Measurements from ENCODE around the gene MRGPRG. TPM values are rescaled to one million over a fixed set of nuclear protein-coding genes. Genes with fewer than 3 reads are reported as not detected.

MRGPRG gene
- total and polyA plus RNA-seq, 2 donors (not counting 1 experiment from before 2014, with no cell fraction given) = not detected

GRCh38 chr11:3228445-3228829 is 9.8 kb upstream of the MRGPRG start:
- no peak for DNase-seq (ENCODE audit: low read depth in 2 of 2)
- no peak overlapping the region for H3K4me2 ChIP-seq (ENCODE audit: extremely low read depth, insufficient read depth, low read length)
- H3K4me3 ChIP-seq (replicated peaks in 1 of 4; ENCODE audit: control extremely low read depth in 1 of 4, insufficient read depth in 1 of 4, low read depth in 3 of 4, low read length in 4 of 4) = no peak overlapping the region
- no peaks in the 10 kb centered on the region for H3K79me2 ChIP-seq (ENCODE audit: control insufficient read depth, insufficient read depth, low read length)
- TF ChIP-seq CTCF (conservative IDR thresholded peaks at IDR 0.05 in 1 of 2, IDR thresholded peaks at IDR 0.05 in 1 of 2; ENCODE audit: low read depth in 1 of 2, low read length in 2 of 2) (no peak), EZH2 (IDR thresholded peaks at IDR 0.05; ENCODE audit: low read length, missing control alignments) (no peak)
- H2AFZ ChIP-seq (ENCODE audit: low read length) = no peak overlapping the region
- H3K36me3 ChIP-seq (ENCODE audit: control insufficient read depth, insufficient read depth, low read length) = no peaks in the 10 kb centered on the region
- H3K27me3 ChIP-seq (ENCODE audit: control insufficient read depth, insufficient read depth, low read length) = peaks cover 6% of the 10 kb centered on the region
- no peak overlapping the region for H3K9ac ChIP-seq (ENCODE audit: insufficient read depth, low read length)
- H4K20me1 ChIP-seq (ENCODE audit: control insufficient read depth, extremely low read depth, insufficient read depth, low read length) = no peaks in the 10 kb centered on the region
- H3K27ac ChIP-seq (ENCODE audit: insufficient read depth, low read length) = no peak overlapping the region
- no peaks in the 10 kb centered on the region for H3K9me3 ChIP-seq (ENCODE audit: control insufficient read depth, insufficient read depth, low read depth, low read length)
- H3K4me1 ChIP-seq (ENCODE audit: control insufficient read depth, extremely low read depth, insufficient read depth, low read length) = no peaks in the 10 kb centered on the region

- peaks cover 4% of the 10 kb centered on the region for H3K27me3 ChIP-seq (ENCODE audit: control insufficient read depth, insufficient read depth, low read length)
- no peaks in the 10 kb centered on the region for H3K36me3 ChIP-seq (ENCODE audit: control insufficient read depth, insufficient read depth, low read length)
- no peak overlapping the region for H3K4me2 ChIP-seq (ENCODE audit: extremely low read depth, insufficient read depth, low read length)
- no peaks in the 10 kb centered on the region for H3K79me2 ChIP-seq (ENCODE audit: control insufficient read depth, insufficient read depth, low read length)
- DNase-seq (ENCODE audit: low read depth in 2 of 2) = no peak
- H2AFZ ChIP-seq (ENCODE audit: low read length) = no peak overlapping the region
- H3K27ac ChIP-seq (ENCODE audit: insufficient read depth, low read length) = no peak overlapping the region
- no peaks in the 10 kb centered on the region for H4K20me1 ChIP-seq (ENCODE audit: control insufficient read depth, extremely low read depth, insufficient read depth, low read length)
- H3K4me1 ChIP-seq (ENCODE audit: control insufficient read depth, extremely low read depth, insufficient read depth, low read length) = no peaks in the 10 kb centered on the region
- TF ChIP-seq EZH2 (IDR thresholded peaks at IDR 0.05; ENCODE audit: low read length, missing control alignments) (no peak), CTCF (conservative IDR thresholded peaks at IDR 0.05 in 1 of 2, IDR thresholded peaks at IDR 0.05 in 1 of 2; ENCODE audit: low read depth in 1 of 2, low read length in 2 of 2) (no peak)
- no peaks in the 10 kb centered on the region for H3K9me3 ChIP-seq (ENCODE audit: control insufficient read depth, insufficient read depth, low read depth, low read length)
- no peak overlapping the region for H3K9ac ChIP-seq (ENCODE audit: insufficient read depth, low read length)
- no peak overlapping the region for H3K4me3 ChIP-seq (replicated peaks in 1 of 4; ENCODE audit: control extremely low read depth in 1 of 4, insufficient read depth in 1 of 4, low read depth in 3 of 4, low read length in 4 of 4)
Measured at GRCh38 chr11:3227568-3228444, 9.2 kb upstream of the MRGPRG start.

- no peak for DNase-seq (ENCODE audit: low read depth in 2 of 2)
- Histone ChIP-seq H3K4me3 (replicated peaks in 1 of 4; ENCODE audit: control extremely low read depth in 1 of 4, insufficient read depth in 1 of 4, low read depth in 3 of 4, low read length in 4 of 4) (no peak overlapping the region), H2AFZ (ENCODE audit: low read length) (no peak overlapping the region), H3K9me3 (ENCODE audit: control insufficient read depth, insufficient read depth, low read depth, low read length) (no peaks in the 10 kb centered on the region), H3K4me2 (ENCODE audit: extremely low read depth, insufficient read depth, low read length) (no peak overlapping the region), H3K9ac (ENCODE audit: insufficient read depth, low read length) (no peak overlapping the region), H3K79me2 (ENCODE audit: control insufficient read depth, insufficient read depth, low read length) (no peaks in the 10 kb centered on the region), H4K20me1 (ENCODE audit: control insufficient read depth, extremely low read depth, insufficient read depth, low read length) (no peaks in the 10 kb centered on the region), H3K27me3 (ENCODE audit: control insufficient read depth, insufficient read depth, low read length) (no peaks in the 10 kb centered on the region), H3K27ac (ENCODE audit: insufficient read depth, low read length) (no peak overlapping the region), H3K4me1 (ENCODE audit: control insufficient read depth, extremely low read depth, insufficient read depth, low read length) (no peaks in the 10 kb centered on the region), H3K36me3 (ENCODE audit: control insufficient read depth, insufficient read depth, low read length) (no peaks in the 10 kb centered on the region)
- TF ChIP-seq EZH2 (IDR thresholded peaks at IDR 0.05; ENCODE audit: low read length, missing control alignments) (no peak), CTCF (conservative IDR thresholded peaks at IDR 0.05 in 1 of 2, IDR thresholded peaks at IDR 0.05 in 1 of 2; ENCODE audit: low read depth in 1 of 2, low read length in 2 of 2) (no peak)
Measured at GRCh38 chr11:3226846-3227567, 8.4 kb upstream of the MRGPRG start.

Measured in fibroblast of lung (primary cell).